Measurements from ENCODE around the gene ARL14EP. TPM values are rescaled to one million over a fixed set of nuclear protein-coding genes. Genes with fewer than 3 reads are reported as not detected.

ARL14EP gene
- total and polyA plus RNA-seq, 2 donors (not counting 3 experiments of a cell fraction or from before 2014, with no cell fraction given), result 9.6 to 16.7 TPM

DNA sequence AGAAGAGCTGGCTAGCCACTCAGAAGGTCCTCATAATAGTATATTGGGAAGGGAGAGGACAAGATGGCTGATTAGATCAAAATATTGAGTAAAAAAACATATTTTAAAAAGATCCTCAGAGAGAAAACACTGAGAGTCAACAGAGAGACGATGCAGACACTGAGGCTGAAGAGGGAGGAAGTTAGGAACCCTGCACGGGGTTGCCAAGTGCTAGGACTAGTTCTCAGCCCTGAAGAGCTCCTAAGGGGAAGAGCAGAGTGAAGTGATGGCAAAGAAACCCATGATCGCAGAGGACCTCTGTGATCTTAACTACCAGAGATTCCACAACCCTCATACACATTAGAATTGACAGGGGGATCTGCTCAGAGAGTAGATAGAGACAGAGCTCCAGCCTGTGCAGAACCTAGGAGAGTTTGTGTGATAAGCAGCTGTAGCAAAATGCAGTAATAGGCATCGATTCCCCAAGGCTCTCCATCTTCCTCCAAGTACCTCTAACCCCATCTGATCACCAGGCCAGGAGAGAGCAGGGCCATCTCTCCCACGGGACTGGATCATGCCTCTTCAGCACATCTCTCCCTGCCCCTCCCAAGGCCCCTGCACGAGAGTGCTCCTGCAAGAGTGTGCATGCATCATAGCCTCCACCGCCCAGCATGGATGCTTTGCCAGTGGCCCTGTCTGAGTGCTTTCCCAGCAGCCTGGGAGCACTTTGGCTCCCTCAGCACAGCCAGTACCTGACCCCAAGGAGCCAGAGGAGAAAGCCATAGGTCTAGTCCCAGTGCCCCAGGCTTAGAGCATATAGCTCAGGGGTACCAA is 41.2 kb upstream of the ARL14EP start:
- no peak overlapping the region for H3K4me3 ChIP-seq (replicated peaks in 1 of 3; ENCODE audit: insufficient read depth in 1 of 3, low read depth in 1 of 3, low read length in 3 of 3)
- no peak overlapping the region for H3K27ac ChIP-seq (ENCODE audit: insufficient read depth, low read depth, low read length)
- no peaks in the 10 kb centered on the region for H3K4me1 ChIP-seq (ENCODE audit: control insufficient read depth, extremely low read depth, insufficient read depth, low read length)
- no TSS peak for BruUV-seq (replicated peaks)
- H4K20me1 ChIP-seq (replicated peaks; ENCODE audit: control insufficient read depth, extremely low read depth, insufficient read depth, low read length), result no peaks in the 10 kb centered on the region
- no peak for DNase-seq (ENCODE audit: low read depth, low spot score)
- no peaks in the 10 kb centered on the region for H3K27me3 ChIP-seq (ENCODE audit: control insufficient read depth in 2 of 2, insufficient read depth in 2 of 2, low read length in 2 of 2)
- ChIA-PET POLR2A (no interaction called here), CTCF (no interaction called here)
- dilution Hi-C loops (cut with MboI; ENCODE audit: extremely low pct_ligation_motif_present, low sequenced_read_pairs) (no loop called here), intact Hi-C loops (cut with micrococcal nuclease) (no loop called here)
- TF ChIP-seq, protein P1, sequence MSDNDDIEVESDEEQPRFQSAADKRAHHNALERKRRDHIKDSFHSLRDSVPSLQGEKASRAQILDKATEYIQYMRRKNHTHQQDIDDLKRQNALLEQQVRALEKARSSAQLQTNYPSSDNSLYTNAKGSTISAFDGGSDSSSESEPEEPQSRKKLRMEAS (IDR thresholded peaks at IDR 0.05; ENCODE audit: insufficient read depth, insufficient read length), result no peak
- TF ChIP-seq JUN (IDR thresholded peaks at IDR 0.05; ENCODE audit: borderline replicate concordance, insufficient read depth, insufficient read length, low read depth), result no peak
- no peak overlapping the region for H2AFZ ChIP-seq (ENCODE audit: low read depth, low read length)
- FAIRE-seq, result no peak
- no peaks in the 10 kb centered on the region for H3K9me1 ChIP-seq (replicated peaks; ENCODE audit: control insufficient read depth, extremely low read depth, insufficient read depth, low read length)
- no peaks in the 10 kb centered on the region for H3K9me3 ChIP-seq (replicated peaks; ENCODE audit: control insufficient read depth, insufficient read depth, low read length)
- no peak overlapping the region for H3K4me2 ChIP-seq (ENCODE audit: insufficient read depth, low read length)
- no peaks in the 10 kb centered on the region for H3K79me2 ChIP-seq (ENCODE audit: control insufficient read depth, insufficient read depth, low read length)
- no peak overlapping the region for H3K9ac ChIP-seq (replicated peaks; ENCODE audit: extremely low read depth, insufficient read depth, low read length)
- H3K36me3 ChIP-seq (ENCODE audit: control insufficient read depth in 2 of 2, extremely low read depth in 1 of 2, insufficient read depth in 2 of 2, low read length in 2 of 2), result no peaks in the 10 kb centered on the region

DNA sequence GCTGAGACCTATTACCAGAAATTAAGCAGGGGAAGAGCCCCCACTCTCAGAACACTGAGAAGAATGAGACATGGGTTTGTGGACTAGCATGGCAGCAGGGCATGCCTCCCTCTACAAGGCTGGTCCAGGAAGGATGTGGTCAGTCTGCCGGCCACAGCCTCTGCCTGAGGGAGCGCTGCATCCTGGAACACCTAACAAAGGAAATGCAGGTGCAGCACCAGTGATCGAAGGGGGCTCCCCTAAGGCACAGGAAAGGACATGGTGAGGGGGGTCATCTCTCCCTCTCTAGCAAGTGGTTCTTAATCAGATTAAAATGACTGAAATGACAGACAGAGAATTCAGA is 40.6 kb upstream of the ARL14EP start:
- Histone ChIP-seq H3K9me3 (replicated peaks; ENCODE audit: control insufficient read depth, insufficient read depth, low read length) (no peaks in the 10 kb centered on the region), H2AFZ (ENCODE audit: low read depth, low read length) (no peak overlapping the region), H3K9ac (replicated peaks; ENCODE audit: extremely low read depth, insufficient read depth, low read length) (no peak overlapping the region), H3K9me1 (replicated peaks; ENCODE audit: control insufficient read depth, extremely low read depth, insufficient read depth, low read length) (no peaks in the 10 kb centered on the region), H3K27me3 (ENCODE audit: control insufficient read depth in 2 of 2, insufficient read depth in 2 of 2, low read length in 2 of 2) (no peaks in the 10 kb centered on the region), H3K79me2 (ENCODE audit: control insufficient read depth, insufficient read depth, low read length) (no peaks in the 10 kb centered on the region), H4K20me1 (replicated peaks; ENCODE audit: control insufficient read depth, extremely low read depth, insufficient read depth, low read length) (no peaks in the 10 kb centered on the region), H3K4me1 (ENCODE audit: control insufficient read depth, extremely low read depth, insufficient read depth, low read length) (no peaks in the 10 kb centered on the region), H3K27ac (ENCODE audit: insufficient read depth, low read depth, low read length) (no peak overlapping the region), H3K36me3 (ENCODE audit: control insufficient read depth in 2 of 2, extremely low read depth in 1 of 2, insufficient read depth in 2 of 2, low read length in 2 of 2) (no peaks in the 10 kb centered on the region), H3K4me2 (ENCODE audit: insufficient read depth, low read length) (no peak overlapping the region), H3K4me3 (replicated peaks in 1 of 3; ENCODE audit: insufficient read depth in 1 of 3, low read depth in 1 of 3, low read length in 3 of 3) (no peak overlapping the region)
- DNase-seq (ENCODE audit: low read depth, low spot score) (no peak), FAIRE-seq (no peak)
- BruUV-seq (replicated peaks), result no TSS peak
- intact Hi-C loops (cut with micrococcal nuclease), result no loop called here
- TF ChIP-seq MYC (IDR thresholded peaks at IDR 0.05; ENCODE audit: low read depth, low read length) (no peak), JUN (IDR thresholded peaks at IDR 0.05; ENCODE audit: borderline replicate concordance, insufficient read depth, insufficient read length, low read depth) (no peak), POLR2A (IDR thresholded peaks at IDR 0.05; ENCODE audit: low read depth, low read length) (no peak), EZH2 (IDR thresholded peaks at IDR 0.05; ENCODE audit: borderline replicate concordance, low read depth, low read length, severe bottlenecking) (no peak), FOS (IDR thresholded peaks at IDR 0.05; ENCODE audit: borderline replicate concordance, insufficient read depth, low read length) (no peak), POLR2AphosphoS5 (IDR thresholded peaks at IDR 0.05; ENCODE audit: insufficient read depth, low read depth, low read length) (no peak), GATA2 (IDR thresholded peaks at IDR 0.05; ENCODE audit: insufficient read depth, insufficient read length, low read depth, low read length) (no peak)
- TF ChIP-seq, protein P1 (IDR thresholded peaks at IDR 0.05; ENCODE audit: insufficient read depth, insufficient read length), result no peak
- TF ChIP-seq, protein P2, sequence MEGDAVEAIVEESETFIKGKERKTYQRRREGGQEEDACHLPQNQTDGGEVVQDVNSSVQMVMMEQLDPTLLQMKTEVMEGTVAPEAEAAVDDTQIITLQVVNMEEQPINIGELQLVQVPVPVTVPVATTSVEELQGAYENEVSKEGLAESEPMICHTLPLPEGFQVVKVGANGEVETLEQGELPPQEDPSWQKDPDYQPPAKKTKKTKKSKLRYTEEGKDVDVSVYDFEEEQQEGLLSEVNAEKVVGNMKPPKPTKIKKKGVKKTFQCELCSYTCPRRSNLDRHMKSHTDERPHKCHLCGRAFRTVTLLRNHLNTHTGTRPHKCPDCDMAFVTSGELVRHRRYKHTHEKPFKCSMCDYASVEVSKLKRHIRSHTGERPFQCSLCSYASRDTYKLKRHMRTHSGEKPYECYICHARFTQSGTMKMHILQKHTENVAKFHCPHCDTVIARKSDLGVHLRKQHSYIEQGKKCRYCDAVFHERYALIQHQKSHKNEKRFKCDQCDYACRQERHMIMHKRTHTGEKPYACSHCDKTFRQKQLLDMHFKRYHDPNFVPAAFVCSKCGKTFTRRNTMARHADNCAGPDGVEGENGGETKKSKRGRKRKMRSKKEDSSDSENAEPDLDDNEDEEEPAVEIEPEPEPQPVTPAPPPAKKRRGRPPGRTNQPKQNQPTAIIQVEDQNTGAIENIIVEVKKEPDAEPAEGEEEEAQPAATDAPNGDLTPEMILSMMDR (IDR thresholded peaks at IDR 0.05; ENCODE audit: extremely low read depth in 1 of 2, insufficient read depth in 1 of 2, low read depth in 1 of 2, low read length in 2 of 2), result no peak
- dilution Hi-C loops (cut with MboI; ENCODE audit: extremely low pct_ligation_motif_present, low sequenced_read_pairs), result no loop called here
- ChIA-PET POLR2A (no interaction called here), CTCF (no interaction called here)
